HEK293T (cell line): ENCODE measurements around the gene IQGAP3.

Experiments used
- CTCF ChIA-PET: fragments of 350-600 bp; formaldehyde crosslinking; extraction: SDS; loops from one replicate; lab custom pipeline; 2021; ENCODE audit warnings: antibody characterized with exemption, inconsistent platforms; lab: Yijun Ruan, JAX
- POLR2A ChIA-PET: fragments of 350-600 bp; formaldehyde crosslinking; extraction: SDS; loops from one replicate; lab custom pipeline; 2020; ENCODE audit warnings: antibody characterized with exemption, inconsistent platforms; lab: Yijun Ruan, JAX
- DNase-seq: peaks from one replicate; pipeline ENCODE4 v3.0.0; 2012; ENCODE audit warnings: mixed read lengths; ENCODE audit errors: extremely low spot score
- ARNT ChIP-seq: fragments of 450-650 bp; IDR thresholded peaks from 2 replicates; pipeline ENCODE4 v1.6.1; 2017; ENCODE audit warnings: mild to moderate bottlenecking
- BHLHE40 ChIP-seq: fragments of 450-650 bp; IDR thresholded peaks from 2 replicates; pipeline ENCODE4 v1.6.1; 2016; ENCODE audit warnings: mild to moderate bottlenecking, moderate library complexity, borderline replicate concordance
- CTBP1 ChIP-seq: fragments of 450-650 bp; IDR thresholded peaks from 2 replicates; pipeline ENCODE4 v1.6.1; 2016; ENCODE audit warnings: borderline replicate concordance
- ELF4 ChIP-seq: fragments of 450-650 bp; IDR thresholded peaks from 2 replicates; pipeline ENCODE4 v1.6.1; 2017; ENCODE audit warnings: antibody characterized with exemption
- FOXA1 ChIP-seq: fragments of 450-650 bp; IDR thresholded peaks from 2 replicates; pipeline ENCODE4 v1.6.1; 2016; ENCODE audit warnings: mild to moderate bottlenecking
- FOXK2 ChIP-seq: fragments of 450-650 bp; IDR thresholded peaks from 2 replicates; pipeline ENCODE4 v1.6.1; 2016; ENCODE audit warnings: mild to moderate bottlenecking
- FOXM1 ChIP-seq: fragments of 450-650 bp; IDR thresholded peaks from 2 replicates; pipeline ENCODE4 v1.6.1; 2017; ENCODE audit warnings: mild to moderate bottlenecking, borderline replicate concordance
- HDGF ChIP-seq: fragments of 450-650 bp; IDR thresholded peaks from 2 replicates; pipeline ENCODE4 v1.6.1; 2017; ENCODE audit warnings: antibody characterized with exemption, borderline replicate concordance
- L3MBTL2 ChIP-seq: fragments of 450-650 bp; conservative IDR thresholded peaks from 2 replicates; pipeline ENCODE4 v1.6.1; 2016; ENCODE audit warnings: mild to moderate bottlenecking
- LEF1 ChIP-seq: fragments of 450-650 bp; IDR thresholded peaks from 2 replicates; pipeline ENCODE4 v1.6.1; 2017; ENCODE audit warnings: mild to moderate bottlenecking, borderline replicate concordance
- NFRKB ChIP-seq: fragments of 450-650 bp; IDR thresholded peaks from 2 replicates; pipeline ENCODE4 v1.6.1; 2016; ENCODE audit warnings: mild to moderate bottlenecking, moderate library complexity
- PKNOX1 ChIP-seq: fragments of 450-650 bp; IDR thresholded peaks from 2 replicates; pipeline ENCODE4 v1.6.1; 2016
- SP1 ChIP-seq: fragments of 450-650 bp; IDR thresholded peaks from 2 replicates; pipeline ENCODE4 v1.6.1; 2017
- SUZ12 ChIP-seq: fragments of 450-650 bp; IDR thresholded peaks from 2 replicates; pipeline ENCODE4 v1.6.1; 2016; ENCODE audit warnings: mild to moderate bottlenecking
- TARDBP ChIP-seq: fragments of 450-650 bp; IDR thresholded peaks from 2 replicates; pipeline ENCODE4 v1.6.1; 2016
- ZNF384 ChIP-seq: fragments of 450-650 bp; IDR thresholded peaks from 2 replicates; pipeline ENCODE4 v1.6.1; 2016

Gene IQGAP3

GRCh38 chr1:156480016-156480370 lies 92.4 kb downstream of the IQGAP3 start:
- no peak for DNase-seq
- TF ChIP-seq BHLHE40 (no peak), FOXA1 (no peak), ARNT (no peak), SP1 (no peak), LEF1 (no peak), PKNOX1 (no peak), L3MBTL2 (no peak), FOXK2 (no peak), SUZ12 (no peak), ELF4 (no peak), FOXM1 (no peak), HDGF (no peak), NFRKB (no peak), CTBP1 (no peak), ZNF384 (no peak), TARDBP (no peak)
- ChIA-PET POLR2A (interaction anchor here (0.7 to 1.6 kb wide), 3 partner anchors 10 to 23 kb away, joined by 4 to 20 read pairs (median 4); partner anchors contain the start of gene MEF2D), CTCF (interaction anchor here (0.6 to 1.4 kb wide), 18 partner anchors 9 to 150 kb away, joined by 3 to 39 read pairs (median 6); partner anchors contain the start of gene MEF2D)

GRCh38 chr1:156479093-156480015 lies 93.0 kb downstream of the IQGAP3 start:
- no peak for TF ChIP-seq FOXA1
- no peak for TF ChIP-seq SP1
- no peak for TF ChIP-seq L3MBTL2
- TF ChIP-seq TARDBP, result no peak
- TF ChIP-seq FOXM1, result no peak
- no peak for TF ChIP-seq HDGF
- TF ChIP-seq SUZ12, result no peak
- TF ChIP-seq LEF1, result no peak
- no peak for TF ChIP-seq ZNF384
- no peak for TF ChIP-seq NFRKB
- no peak for TF ChIP-seq BHLHE40
- TF ChIP-seq PKNOX1, result no peak
- no peak for TF ChIP-seq FOXK2
- TF ChIP-seq ELF4, result no peak
- TF ChIP-seq CTBP1, result no peak
- TF ChIP-seq ARNT, result no peak
- ChIA-PET POLR2A (interaction anchor here (1.1 kb wide), 1 partner anchor 22 kb away, joined by 5 read pairs; the partner anchor contains the start of gene MEF2D), CTCF (interaction anchor here (0.6 to 1.2 kb wide), 3 partner anchors 13 to 123 kb away, joined by 3 to 5 read pairs (median 3); no protein-coding TSS in a partner anchor)
- DNase-seq, result no peak

- DNase-seq, result no peak
- ChIA-PET CTCF (no interaction called here), POLR2A (no interaction called here)
- TF ChIP-seq SUZ12, result no peak
- TF ChIP-seq FOXA1, result no peak
- no peak for TF ChIP-seq ZNF384
- no peak for TF ChIP-seq PKNOX1
- TF ChIP-seq HDGF, result no peak
- no peak for TF ChIP-seq FOXM1
- no peak for TF ChIP-seq ARNT
- TF ChIP-seq L3MBTL2, result no peak
- TF ChIP-seq FOXK2, result no peak
- no peak for TF ChIP-seq TARDBP
- TF ChIP-seq BHLHE40, result no peak
- no peak for TF ChIP-seq ELF4
Measured at GRCh38 chr1:156478250-156478627, 94.1 kb downstream of the IQGAP3 start.

GRCh38 chr1:156477526-156478249 lies 94.7 kb downstream of the IQGAP3 start:
- TF ChIP-seq HDGF (no peak), TARDBP (no peak), BHLHE40 (no peak), ELF4 (no peak), FOXA1 (no peak), LEF1 (no peak), FOXK2 (no peak), L3MBTL2 (no peak), NFRKB (no peak), ARNT (no peak), SUZ12 (no peak)
- DNase-seq, result no peak
- CTCF ChIA-PET, result no interaction called here
- POLR2A ChIA-PET, result no interaction called here
